ENCODE results near the gene CD99. TPM values are rescaled to one million over a fixed set of nuclear protein-coding genes. Genes with fewer than 3 reads are reported as not detected.
"Not testable (repeated sequence)": the region's sequence is repeated elsewhere in the genome, so short reads cannot be mapped to it uniquely, and the experiment has no call there.

CD99 gene
- total RNA-seq, 4 donors from 2014 or later, result 134 to 178 (median 143) TPM

GRCh38 chrX:2755163-2755715 is 64.1 kb downstream of the CD99 start:
- H3K27me3 ChIP-seq; in situ Hi-C loops (cut with MboI; ENCODE audit: low pct_ligation_motif_present in 1 of 4, low pct_unique_long_range_greater_than_20kb in 1 of 4, low sequenced_read_pairs in 3 of 4); H3K27ac ChIP-seq: not testable (repeated sequence)

GRCh38 chrX:2756548-2756947 is 65.5 kb downstream of the CD99 start:
- no peaks in the 10 kb centered on the region for H3K4me1 ChIP-seq
- in situ Hi-C loops (cut with MboI; ENCODE audit: low pct_ligation_motif_present in 1 of 4, low pct_unique_long_range_greater_than_20kb in 1 of 4, low sequenced_read_pairs in 3 of 4) (no loop called here), intact Hi-C loops (cut with DNase I; ENCODE audit: low total_unique reads) (no loop called here)
- no peaks in the 10 kb centered on the region for H3K9me3 ChIP-seq
- no peak overlapping the region for H3K4me3 ChIP-seq
- no peak overlapping the region for H3K27ac ChIP-seq
- WGBS, 2 donors (ENCODE audit: low coverage in 1 of 2), result 40 to 71% methylated on average over 1 to 10 of the region's 10 CpGs
- H3K36me3 ChIP-seq, result no peaks in the 10 kb centered on the region
- H3K27me3 ChIP-seq, result no peaks in the 10 kb centered on the region
- no peak for TF ChIP-seq POLR2A (IDR thresholded peaks at IDR 0.05)
- TF ChIP-seq POLR2AphosphoS5 (IDR thresholded peaks at IDR 0.05), result no peak
- TF ChIP-seq EP300 (IDR thresholded peaks at IDR 0.05; ENCODE audit: low read depth), result no peak
- TF ChIP-seq CTCF (IDR thresholded peaks at IDR 0.05), result no peak
- DNase-seq, result no peak

More at GRCh38 chrX:2755163-2755715, 64.1 kb downstream of the CD99 start:
- H3K9me3 ChIP-seq; H3K36me3 ChIP-seq; DNase-seq; H3K4me1 ChIP-seq; intact Hi-C loops (cut with DNase I; ENCODE audit: low total_unique reads); H3K4me3 ChIP-seq: not testable (repeated sequence)
- 69 to 72% methylated on average over 2 to 5 of the region's 5 CpGs for WGBS, 2 donors (ENCODE audit: low coverage in 1 of 2)

- in situ Hi-C loops (cut with MboI; ENCODE audit: low pct_ligation_motif_present in 1 of 4, low pct_unique_long_range_greater_than_20kb in 1 of 4, low sequenced_read_pairs in 3 of 4), result no loop called here
- Histone ChIP-seq H3K36me3 (no peaks in the 10 kb centered on the region), H3K4me1 (no peaks in the 10 kb centered on the region), H3K27ac (no peak overlapping the region), H3K27me3 (no peaks in the 10 kb centered on the region), H3K9me3 (no peaks in the 10 kb centered on the region), H3K4me3 (no peak overlapping the region)
- no peak for TF ChIP-seq CTCF (IDR thresholded peaks at IDR 0.05)
- no peak for TF ChIP-seq EP300 (IDR thresholded peaks at IDR 0.05; ENCODE audit: low read depth)
- TF ChIP-seq POLR2A (IDR thresholded peaks at IDR 0.05), result no peak
- TF ChIP-seq POLR2AphosphoS5 (IDR thresholded peaks at IDR 0.05), result no peak
- 50 to 81% methylated on average over 1 to 2 of the region's 2 CpGs for WGBS, 2 donors (ENCODE audit: low coverage in 1 of 2)
- no peak for DNase-seq
- intact Hi-C loops (cut with DNase I; ENCODE audit: low total_unique reads), result no loop called here
Measured at GRCh38 chrX:2761246-2761645, 70.2 kb downstream of the CD99 start.

- H3K4me3 ChIP-seq; DNase-seq; H3K4me1 ChIP-seq; H3K9me3 ChIP-seq; in situ Hi-C loops (cut with MboI; ENCODE audit: low pct_ligation_motif_present in 1 of 4, low pct_unique_long_range_greater_than_20kb in 1 of 4, low sequenced_read_pairs in 3 of 4); H3K27ac ChIP-seq; H3K36me3 ChIP-seq; H3K27me3 ChIP-seq; intact Hi-C loops (cut with DNase I; ENCODE audit: low total_unique reads): not testable (repeated sequence)
- WGBS, 2 donors (ENCODE audit: low coverage in 1 of 2), result 82% methylated on average over 4 of the region's 4 CpGs; no CpG with 5 or more reads in 1 of the 2 donors
Measured at GRCh38 chrX:2762671-2763070, 71.6 kb downstream of the CD99 start.

- intact Hi-C loops (cut with DNase I; ENCODE audit: low total_unique reads); H3K4me1 ChIP-seq; H3K4me3 ChIP-seq; H3K27ac ChIP-seq; H3K36me3 ChIP-seq; H3K27me3 ChIP-seq; DNase-seq; in situ Hi-C loops (cut with MboI; ENCODE audit: low pct_ligation_motif_present in 1 of 4, low pct_unique_long_range_greater_than_20kb in 1 of 4, low sequenced_read_pairs in 3 of 4); H3K9me3 ChIP-seq: not testable (repeated sequence)
- 76 to 82% methylated on average over 12 to 19 of the region's 19 CpGs for WGBS, 2 donors (ENCODE audit: low coverage in 1 of 2)
Measured at GRCh38 chrX:2764766-2765548, 73.9 kb downstream of the CD99 start.
